ENCODE data around the gene DPP7.

The DPP7 gene

DNA sequence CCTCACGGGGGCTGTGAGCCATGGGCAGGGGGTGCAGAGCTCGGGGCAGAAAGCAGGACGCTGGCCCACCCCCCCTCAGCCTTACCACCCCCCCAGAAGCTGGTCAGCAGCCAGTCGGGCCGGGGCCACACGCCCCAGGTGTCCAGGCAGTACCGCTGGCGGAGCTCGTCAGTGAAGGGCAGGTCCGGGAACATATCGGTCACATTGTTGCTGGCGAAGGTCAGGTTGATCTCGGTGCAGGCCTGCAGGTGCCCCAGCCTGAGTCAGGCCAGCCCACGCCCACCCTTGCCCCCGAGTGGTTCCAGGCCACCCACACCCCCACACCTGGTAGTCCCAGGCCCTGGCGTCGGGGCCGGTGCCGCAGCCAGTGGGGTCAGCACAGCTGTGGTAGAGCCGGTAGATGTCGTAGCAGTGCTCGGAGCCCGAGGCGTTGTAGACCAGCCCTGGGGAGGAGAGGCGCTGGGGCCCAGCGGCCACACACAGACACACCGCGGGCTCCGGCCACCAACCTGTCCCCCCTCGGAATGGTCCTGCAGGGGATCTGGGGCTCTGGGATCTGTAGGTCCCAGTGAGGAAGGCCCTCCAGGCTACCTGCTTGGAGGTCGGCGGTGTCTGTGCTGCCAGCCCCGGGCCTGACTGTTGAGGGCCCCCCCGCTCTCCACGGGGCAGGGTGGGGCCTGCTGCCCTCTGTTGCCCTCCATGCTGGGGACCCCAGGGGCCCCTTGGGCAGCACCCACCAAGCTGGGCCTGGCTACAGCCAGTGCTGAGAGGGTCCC, 2.6 kb downstream of the DPP7 start:
- no peak for DNase-seq (ENCODE audit: low read depth in 2 of 3, low spot score in 1 of 3)

DNA sequence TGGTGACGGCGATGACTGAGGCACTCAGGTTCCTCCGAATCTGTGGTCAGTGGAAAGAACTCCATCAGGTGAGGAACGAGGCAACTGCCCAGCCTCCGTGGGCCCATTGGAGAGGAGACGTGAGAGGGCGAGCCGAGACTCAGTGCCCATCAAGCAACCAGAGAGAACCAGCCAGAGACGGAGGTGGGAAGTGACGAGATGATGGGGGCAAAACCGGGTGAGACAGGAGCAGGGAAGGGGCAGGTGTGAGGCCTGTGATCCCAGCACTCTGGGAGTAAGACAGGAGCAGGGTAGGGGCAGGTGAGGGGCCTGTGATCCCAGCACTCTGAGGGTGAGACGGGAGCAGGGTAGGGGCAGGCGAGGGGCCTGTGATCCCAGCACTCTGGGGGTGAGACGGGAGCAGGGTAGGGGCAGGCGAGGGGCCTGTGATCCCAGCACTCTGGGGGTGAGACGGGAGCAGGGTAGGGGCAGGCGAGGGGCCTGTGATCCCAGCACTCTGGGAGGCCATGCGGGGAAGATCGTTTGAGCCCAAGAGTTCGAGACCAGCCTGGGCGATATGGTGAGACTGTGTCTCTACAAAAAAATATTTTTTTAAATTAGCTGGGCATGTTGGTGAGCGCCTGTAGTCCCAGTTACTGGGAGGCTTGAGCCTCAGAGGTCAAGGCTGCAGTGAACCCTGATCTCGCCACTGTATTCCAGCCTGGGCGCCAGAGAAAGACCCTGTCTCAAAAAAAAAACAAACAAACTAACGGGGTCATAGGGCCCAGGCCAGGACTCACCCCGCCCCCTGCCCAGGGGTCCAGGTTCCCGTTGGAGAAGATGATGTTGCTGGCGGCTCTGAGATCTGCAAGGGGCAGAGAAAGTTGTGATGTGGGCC, 3.4 kb downstream of the DPP7 start:
- no peak for DNase-seq (ENCODE audit: low read depth in 2 of 3, low spot score in 1 of 3)

DNA sequence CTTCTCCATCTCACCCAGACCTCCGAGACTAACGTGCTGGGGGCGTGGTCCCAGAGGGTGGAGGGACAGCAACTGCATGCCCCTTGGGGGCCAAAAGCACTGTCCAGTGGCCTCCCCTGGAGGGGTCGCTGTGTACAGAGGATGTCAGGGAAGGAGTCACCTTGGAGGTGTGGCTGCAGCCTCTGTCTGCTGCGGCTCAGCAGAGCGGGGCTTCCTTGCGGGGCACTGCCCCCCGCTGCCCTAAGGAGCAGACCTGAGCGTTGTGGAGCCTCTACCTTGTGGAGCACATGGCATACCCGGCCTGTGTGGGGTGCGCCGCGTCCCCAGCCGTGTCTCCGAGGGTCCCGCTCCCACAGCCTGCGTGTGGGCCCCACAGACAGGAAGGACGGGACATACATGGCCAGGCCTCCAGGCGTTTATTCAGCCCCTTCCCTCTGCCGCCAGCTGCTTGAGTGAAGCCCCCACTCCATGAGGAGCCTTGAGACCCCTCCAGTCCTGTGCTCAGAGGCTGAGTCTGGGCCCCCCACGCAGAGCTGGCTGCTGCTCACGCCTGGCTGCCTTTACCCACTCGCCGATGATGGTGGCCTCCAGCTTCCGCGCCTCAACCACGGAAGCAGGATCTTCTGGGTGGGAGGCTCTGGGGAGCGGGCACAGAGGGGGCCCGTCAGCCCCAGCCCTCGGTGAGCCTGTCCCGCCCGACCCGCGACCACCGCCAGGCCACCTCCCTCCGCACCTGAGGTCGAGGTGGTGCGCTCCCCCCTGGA, 4.2 kb downstream of the DPP7 start:
- no peak for DNase-seq (ENCODE audit: low read depth in 2 of 3, low spot score in 1 of 3)

DNA sequence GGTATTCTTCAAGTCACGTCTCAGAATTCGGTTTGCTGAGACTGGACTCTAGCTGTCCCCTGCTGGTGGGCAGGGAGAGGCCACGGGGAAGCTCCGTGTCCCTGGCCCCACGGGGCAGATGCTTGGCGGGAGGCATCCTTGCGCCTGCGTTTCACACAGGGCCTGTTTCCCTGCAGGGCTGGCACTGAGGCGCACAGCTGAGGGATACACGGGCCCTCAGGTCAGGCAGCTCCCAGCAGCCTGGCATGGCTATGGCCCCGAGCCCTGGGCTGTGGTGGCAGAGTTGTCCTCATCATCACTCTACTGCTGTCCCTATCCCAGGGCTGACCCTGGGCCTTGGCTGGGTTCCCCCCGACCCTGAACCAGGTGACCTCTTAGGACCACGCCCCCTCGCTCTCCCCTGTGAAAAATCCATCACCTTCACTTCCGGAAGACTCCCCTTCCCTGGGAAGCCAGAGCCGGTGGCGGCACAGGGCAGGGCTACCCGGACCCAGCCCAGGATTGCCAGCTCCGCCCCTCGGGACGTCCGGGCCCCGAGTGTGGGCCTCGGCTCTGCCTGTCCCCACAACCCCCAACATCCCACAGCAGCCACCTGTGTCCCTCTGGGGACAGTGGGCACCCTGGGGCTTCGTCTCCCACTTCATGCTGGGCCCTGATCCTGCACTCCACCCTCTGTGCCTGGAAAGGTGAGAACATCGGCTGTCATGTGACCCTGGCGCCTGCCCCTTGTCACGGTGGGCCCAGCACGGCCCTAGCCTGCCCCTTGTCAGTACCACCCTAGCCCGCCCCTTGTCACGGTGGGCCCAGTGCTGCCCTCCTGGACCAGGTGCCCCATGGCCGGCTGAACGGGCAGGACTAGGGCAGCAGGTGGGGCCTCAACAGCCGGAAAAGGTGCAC, 5.0 kb downstream of the DPP7 start:
- no peak for DNase-seq (ENCODE audit: low read depth in 2 of 3, low spot score in 1 of 3)

DNA sequence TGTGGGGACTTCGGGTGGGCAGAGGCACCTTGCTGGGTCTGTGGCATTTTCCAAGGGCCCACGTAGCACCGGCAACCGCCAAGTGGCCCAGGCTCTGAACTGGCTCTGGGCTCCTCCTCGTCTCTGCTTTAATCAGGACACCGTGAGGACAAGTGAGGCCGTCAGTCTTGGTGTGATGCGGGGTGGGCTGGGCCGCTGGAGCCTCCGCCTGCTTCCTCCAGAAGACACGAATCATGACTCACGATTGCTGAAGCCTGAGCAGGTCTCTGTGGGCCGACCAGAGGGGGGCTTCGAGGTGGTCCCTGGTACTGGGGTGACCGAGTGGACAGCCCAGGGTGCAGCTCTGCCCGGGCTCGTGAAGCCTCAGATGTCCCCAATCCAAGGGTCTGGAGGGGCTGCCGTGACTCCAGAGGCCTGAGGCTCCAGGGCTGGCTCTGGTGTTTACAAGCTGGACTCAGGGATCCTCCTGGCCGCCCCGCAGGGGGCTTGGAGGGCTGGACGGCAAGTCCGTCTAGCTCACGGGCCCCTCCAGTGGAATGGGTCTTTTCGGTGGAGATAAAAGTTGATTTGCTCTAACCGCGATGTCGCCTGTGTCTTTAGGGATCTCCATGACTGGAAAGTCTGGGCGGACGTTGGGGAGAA, 5.8 kb downstream of the DPP7 start:
- DNase-seq (ENCODE audit: low read depth in 2 of 3, low spot score in 1 of 3): no peak

DNA sequence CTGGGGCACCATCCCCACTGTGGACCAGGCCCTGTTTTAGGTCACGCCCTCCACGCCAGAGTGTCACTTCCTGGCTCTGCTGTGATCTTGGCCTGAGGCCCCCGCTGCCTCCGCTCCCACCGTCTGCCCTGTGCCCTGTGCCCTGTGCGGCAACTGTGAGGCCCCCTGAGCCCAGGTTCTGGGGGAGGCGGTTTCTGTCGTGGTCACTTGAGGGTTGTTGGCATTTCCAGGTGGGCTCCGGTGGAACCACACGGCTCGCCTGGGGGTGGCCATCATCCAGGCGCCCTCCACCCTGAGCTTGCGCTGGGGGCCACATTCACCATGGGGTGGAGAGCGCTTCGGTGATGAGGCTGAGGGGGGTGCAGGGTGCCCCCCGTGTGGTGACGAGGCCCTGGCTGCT, 6.6 kb downstream of the DPP7 start:
- DNase-seq (ENCODE audit: low read depth in 2 of 3, low spot score in 1 of 3): no peak

DNA sequence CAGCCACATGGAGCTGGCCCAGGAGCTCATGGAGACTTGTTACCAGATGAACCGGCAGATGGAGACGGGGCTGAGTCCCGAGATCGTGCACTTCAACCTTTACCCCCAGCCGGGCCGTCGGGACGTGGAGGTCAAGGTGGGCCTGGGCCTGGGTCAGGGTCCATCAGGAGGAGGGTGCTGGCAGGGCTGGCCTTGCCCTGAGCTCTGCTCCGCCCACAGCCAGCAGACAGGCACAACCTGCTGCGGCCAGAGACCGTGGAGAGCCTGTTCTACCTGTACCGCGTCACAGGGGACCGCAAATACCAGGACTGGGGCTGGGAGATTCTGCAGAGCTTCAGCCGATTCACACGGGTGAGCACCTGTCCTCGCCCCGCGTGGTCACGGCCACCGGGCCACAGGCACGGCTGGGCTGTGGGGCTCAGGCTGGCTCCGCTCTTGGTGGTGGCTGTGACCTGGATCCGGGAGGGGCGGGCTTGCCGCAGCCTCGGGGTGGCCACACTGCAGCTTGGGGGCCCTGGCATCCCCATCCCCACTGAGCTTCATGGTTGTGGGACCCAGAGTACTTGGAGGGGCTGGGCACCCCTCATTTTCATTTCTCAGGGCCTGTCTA, 7.1 kb downstream of the DPP7 start:
- DNase-seq (ENCODE audit: low read depth in 2 of 3, low spot score in 1 of 3): no peak

DNA sequence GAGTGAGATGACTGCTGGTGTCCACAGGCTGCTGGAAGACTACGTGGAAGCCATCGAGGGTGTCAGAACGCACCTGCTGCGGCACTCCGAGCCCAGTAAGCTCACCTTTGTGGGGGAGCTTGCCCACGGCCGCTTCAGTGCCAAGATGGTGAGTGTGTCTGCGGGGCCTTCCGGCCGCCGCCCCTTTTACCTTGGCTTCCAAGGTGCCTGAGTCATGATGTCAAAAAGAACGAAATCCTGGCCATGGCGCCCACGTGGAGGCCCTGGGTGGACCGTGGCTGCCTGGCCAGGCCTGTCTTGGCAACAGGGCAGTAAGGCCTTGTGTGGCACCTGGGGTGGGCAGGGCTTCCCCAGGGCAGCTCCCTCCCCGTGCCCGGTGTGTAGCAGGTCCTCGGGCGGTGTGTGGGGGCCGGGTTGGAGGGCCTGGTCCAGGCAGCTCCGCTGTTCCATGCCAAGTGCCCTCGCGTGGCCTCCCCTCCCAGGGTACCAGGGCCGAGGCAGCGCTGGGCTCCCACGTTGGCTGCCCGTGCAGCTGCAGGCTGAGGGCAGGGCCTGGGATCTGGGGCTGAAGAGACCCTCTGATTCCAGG, 7.8 kb downstream of the DPP7 start:
- DNase-seq (ENCODE audit: low read depth in 2 of 3, low spot score in 1 of 3): no peak

DNA sequence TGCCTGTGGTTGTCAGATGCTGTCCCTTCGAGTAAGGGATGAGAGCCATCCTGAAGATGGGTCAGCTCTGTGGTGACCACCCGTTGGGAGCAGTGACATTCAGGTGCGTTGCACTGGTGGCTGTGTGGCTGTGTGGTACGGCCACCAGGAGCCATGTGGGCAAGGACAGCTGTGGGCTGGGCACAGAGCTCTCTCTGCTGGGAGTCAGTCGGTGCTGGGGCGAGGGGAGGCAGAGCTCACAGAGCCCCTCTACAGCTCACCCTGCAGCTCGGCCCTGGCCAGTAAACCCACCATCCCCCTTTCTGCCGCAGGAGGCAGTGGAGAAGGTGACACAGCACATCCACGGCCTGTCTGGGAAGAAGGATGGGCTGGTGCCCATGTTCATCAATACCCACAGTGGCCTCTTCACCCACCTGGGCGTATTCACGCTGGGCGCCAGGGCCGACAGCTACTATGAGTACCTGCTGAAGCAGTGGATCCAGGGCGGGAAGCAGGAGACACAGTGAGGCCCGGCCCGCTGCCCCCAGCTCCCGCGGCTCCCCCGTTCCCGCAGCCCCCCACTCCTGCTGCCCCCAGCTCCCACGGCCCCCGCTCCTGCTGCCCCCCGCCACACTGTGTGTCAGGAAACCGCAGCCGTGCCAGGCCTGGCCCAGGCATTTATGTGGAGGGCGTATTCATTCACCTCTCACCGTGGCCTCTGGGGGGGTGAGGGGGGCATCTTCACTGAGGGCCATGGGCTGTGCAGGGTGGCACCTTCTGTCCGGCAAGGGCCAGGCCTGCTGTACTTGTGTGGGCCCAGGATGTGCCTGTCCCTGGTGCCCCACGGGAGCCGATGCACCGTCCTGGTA, 8.5 kb downstream of the DPP7 start:
- DNase-seq (ENCODE audit: low read depth in 2 of 3, low spot score in 1 of 3): no peak

DNA sequence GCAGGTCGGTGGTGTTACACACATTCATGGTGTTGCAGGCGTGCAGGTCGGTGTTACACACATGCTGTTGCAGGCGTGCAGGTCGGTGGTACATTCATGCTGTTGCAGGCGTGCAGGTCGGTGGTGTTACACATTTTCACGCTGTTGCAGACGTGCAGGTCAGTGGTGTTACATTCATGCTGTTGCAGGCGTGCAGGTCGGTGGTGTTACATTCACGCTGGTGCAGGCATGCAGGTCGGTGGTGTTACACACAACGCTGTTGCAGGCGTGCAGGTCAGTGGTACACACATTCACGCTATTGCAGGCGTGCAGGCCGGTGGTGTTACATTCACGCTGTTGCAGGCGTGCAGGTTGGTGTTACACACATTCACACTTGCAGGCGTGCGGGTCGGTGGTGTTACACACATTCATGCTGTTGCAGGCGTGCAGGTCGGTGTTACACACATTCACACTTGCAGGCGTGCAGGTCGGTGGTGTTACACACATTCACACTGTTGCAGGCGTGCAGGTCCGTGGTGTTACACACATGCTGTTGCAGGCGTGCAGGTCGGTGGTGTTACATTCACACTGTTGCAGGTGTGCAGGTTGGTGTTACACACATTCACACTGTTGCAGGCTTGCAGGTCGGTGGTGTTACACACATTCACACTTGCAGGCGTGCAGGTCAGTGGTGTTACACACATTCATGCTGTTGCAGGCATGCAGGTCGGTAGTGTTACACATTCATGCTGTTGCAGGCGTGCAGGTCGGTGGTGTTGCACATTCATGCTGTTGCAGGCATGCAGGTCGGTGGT, 11.1 kb downstream of the DPP7 start:
- no peak for DNase-seq (ENCODE audit: low read depth in 2 of 3, low spot score in 1 of 3)

DNA sequence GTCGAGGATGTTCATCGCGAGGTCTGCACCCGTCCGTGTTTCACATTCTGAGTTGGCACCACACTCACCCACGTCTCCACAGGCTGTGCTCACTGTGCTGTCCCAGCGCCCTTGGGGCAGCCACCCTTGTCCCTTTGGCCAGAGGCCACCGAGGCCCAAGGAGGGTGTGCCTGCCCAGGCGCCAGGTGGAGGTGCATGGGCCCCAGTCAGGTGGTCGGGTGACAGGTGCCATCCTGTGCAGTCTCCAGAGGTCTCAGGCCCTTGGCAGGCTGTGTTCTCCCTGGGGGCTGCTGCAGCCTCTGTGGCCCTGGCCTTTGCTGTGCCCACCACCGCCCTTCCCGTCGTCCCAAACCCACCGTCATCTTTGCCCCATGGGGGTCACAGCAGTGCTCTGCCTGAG, 15.3 kb downstream of the DPP7 start:
- DNase-seq (ENCODE audit: low read depth in 2 of 3, low spot score in 1 of 3): no peak

DNA sequence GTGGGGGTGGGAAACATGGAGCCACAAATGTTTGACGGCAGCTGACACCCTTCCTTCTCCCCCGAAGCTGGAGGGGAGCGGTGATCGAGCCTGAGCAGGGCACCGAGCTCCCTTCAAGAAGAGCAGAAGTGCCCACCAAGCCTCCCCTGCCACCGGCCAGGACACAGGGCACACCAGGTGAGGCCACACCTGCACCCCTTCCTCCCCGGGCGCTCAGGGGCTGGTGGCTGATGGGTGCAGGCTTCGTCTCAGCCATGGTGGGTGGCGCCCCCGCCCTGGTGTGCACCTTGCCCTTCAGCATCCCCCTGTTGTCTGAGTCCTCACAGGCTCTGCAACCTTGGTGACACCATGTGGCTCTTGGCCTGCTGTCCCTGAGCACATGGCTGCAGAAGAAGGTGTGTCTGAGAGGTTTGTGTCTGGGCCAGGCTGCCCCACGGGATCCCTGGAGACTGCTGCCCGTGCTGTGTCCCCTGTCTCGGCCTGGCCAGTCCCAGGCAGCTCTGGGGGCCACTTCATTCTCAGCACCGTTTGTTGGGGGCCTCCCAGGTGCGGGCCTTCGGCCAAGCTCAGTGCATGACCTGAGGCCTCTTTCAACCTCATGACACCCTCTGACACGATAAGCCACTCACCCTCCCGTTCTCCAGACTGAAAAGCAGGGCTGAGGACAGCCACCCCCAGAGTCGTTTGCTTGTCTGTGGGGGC, 16.6 kb downstream of the DPP7 start:
- DNase-seq (ENCODE audit: low read depth in 2 of 3, low spot score in 1 of 3): no peak

DNA sequence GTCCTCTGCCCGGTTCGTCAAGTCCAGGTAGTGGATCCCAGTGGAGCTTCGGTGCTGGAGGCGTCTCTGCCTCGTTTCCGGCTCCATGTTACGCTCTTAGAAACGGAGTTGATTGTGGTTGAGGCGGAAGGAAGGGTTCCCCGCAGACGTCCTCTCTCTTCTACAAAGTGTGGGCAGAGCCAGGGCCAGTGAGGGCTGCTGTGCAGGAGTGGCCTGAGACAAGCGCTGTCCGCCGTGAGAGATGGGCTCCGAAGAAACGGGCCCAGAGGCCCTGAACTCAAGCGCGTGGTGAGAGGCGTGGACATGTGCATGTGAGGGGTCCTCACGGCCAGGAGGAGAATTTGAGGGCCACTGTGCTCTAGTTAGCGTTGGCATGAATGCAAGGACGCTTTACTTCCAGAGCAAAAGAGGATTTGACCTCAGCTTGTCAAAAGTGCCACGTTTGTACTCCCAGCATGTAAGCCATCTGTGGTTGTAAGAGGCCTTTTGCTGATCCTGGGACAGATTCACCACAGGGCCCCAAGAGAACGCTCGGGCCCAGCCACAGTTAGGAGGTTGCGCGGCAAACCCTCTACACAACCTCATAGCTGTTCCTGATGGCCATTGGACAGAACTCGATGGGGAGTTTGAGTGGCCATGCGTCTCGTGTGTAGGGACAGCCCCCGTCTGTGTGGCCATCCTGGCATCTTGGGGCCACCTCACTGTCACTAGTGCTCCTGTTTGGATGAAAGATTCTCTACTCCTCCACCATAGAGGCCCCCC, 17.6 kb downstream of the DPP7 start:
- DNase-seq (ENCODE audit: low read depth in 2 of 3, low spot score in 1 of 3): no peak

DNA sequence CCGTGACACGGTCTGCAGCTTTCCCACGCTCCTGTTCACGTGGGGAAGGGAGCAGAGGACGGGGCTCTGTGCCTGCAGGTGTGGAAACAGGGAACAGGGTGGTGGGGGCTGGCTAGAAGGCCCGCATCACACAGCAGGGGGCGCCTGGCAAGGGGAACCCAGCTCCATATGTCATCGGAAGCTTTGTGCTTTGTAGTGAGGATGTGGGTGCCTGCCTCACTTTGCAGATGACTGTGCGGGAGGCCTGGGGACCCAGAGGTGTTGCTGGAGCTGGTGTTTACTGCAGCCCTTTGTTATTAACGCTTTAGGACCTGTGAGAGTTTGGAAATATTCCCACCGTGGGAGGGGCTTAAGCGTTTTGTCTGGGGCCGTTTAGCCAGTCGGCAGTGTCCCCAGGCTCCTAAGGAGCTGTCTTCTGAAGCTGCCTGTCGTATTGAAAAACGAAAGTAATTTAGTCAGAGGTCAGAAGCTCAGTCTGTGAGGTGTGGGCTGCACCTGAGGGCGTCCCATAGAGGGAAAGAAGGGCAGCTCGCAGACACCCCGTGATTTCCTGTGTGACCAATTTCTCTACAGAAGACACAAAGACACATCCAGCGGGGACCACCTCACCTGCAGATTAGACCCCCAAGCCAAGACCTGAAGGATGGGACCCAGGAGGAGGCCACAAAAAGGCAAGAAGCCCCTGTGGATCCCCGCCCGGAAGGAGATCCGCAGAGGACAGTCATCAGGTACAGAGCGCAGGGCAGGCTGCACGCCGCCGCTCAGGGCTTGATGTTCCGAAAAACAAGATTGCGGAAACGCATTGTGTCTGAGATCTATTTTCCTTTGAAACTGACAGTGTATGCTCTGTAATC, 18.6 kb downstream of the DPP7 start:
- DNase-seq (ENCODE audit: low read depth in 2 of 3, low spot score in 1 of 3): peak; percentile 71 to 79 (median 76)

DNA sequence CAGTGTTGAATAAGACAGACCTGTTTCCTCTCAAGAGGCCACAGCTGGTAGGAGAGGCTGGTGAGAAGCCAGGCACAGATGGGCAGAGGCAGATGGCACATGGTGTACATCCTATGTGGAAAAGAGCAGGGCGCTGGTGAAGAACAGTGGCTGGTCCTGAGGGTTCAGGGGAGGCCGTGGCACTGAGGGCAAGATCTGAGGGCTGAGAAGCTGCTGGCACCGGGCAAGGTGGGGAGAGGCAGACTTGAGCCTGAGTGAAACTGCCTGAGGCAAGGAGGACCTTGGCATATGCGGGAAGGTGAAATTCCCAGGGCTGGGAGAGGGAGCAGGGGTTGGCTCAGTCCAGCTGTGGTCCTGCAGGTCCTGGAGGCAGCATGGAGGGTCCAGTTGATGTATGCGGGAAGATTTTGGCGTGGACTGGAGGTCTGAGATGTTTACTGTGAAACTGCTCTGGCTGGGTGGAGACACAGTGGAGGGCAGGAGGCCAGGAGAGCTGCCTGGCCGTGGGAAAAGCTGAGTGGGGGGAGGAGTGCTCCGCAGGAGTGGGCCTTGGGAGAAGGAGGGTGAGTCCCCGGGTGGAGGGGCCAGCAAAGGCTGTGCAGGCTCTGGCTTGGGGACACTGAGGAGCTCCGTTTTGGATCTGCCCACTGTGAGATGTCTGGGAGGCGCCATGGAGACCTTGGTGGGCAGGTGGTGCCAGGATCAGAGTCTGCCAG, 25.1 kb downstream of the DPP7 start:
- no peak for DNase-seq (ENCODE audit: low read depth in 2 of 3, low spot score in 1 of 3)
